Neuronal stem cell (in vitro differentiated cells): ENCODE measurements around the gene PCDHGA2.
A peak's percentile ranks its signal among the peaks of the same experiment; 100 is the strongest.
"Not testable (repeated sequence)": the region's sequence is repeated elsewhere in the genome, so short reads cannot be mapped to it uniquely, and the experiment has no call there.

ENCODE experiments used
- DNase-seq: peaks from one replicate; pipeline ENCODE4 v3.0.0-alpha.2; 2013; ENCODE audit warnings: low spot score
- H2AFZ ChIP-seq: one replicate; pipeline ENCODE4 v1.6.1; 2013; ENCODE audit warnings: mild to moderate bottlenecking, low read length, inconsistent platforms
- H2AK5ac ChIP-seq: 2 replicates; pipeline ENCODE4 v1.6.1; 2013; ENCODE audit warnings: low read depth, mild to moderate bottlenecking, inconsistent platforms, low read length, moderate library complexity, mixed read lengths
- H2BK120ac ChIP-seq: 2 replicates; pipeline ENCODE4 v1.6.1; 2013; ENCODE audit warnings: low read depth, mild to moderate bottlenecking, inconsistent platforms, low read length, moderate library complexity, mixed read lengths
- H2BK12ac ChIP-seq: one replicate; pipeline ENCODE4 v1.6.1; 2013; ENCODE audit warnings: low read length, inconsistent platforms
- H2BK15ac ChIP-seq: 2 replicates; pipeline ENCODE4 v1.6.1; 2013; ENCODE audit warnings: mild to moderate bottlenecking, low read length, inconsistent platforms, mixed read lengths
- H2BK5ac ChIP-seq: one replicate; pipeline ENCODE4 v1.6.1; 2013; ENCODE audit warnings: inconsistent platforms, mild to moderate bottlenecking, low read length, moderate library complexity
- H3K14ac ChIP-seq: one replicate; pipeline ENCODE4 v1.6.1; 2013; ENCODE audit warnings: low read length, inconsistent platforms
- H3K18ac ChIP-seq: 2 replicates; pipeline ENCODE4 v1.6.1; 2013; ENCODE audit warnings: low read length, inconsistent platforms
- H3K23ac ChIP-seq: 2 replicates; pipeline ENCODE4 v1.6.1; 2013; ENCODE audit warnings: low read depth, mild to moderate bottlenecking, mixed read lengths, low read length, inconsistent platforms; ENCODE audit not compliant: poor library complexity
- H3K27ac ChIP-seq: replicated peaks from 3 replicates; pipeline ENCODE4 v1.5.1; 2013; ENCODE audit warnings: low read length, inconsistent platforms
- H3K27me3 ChIP-seq, 3 experiments: 2 replicates each; pipeline ENCODE4 v1.6.1; 2013; ENCODE audit warnings: low read length in 3 of 3, mild to moderate bottlenecking in 2 of 3, inconsistent platforms in 1 of 3, low read depth in 1 of 3, mixed read lengths in 1 of 3, moderate library complexity in 1 of 3; ENCODE audit not compliant: control insufficient read depth in 3 of 3, insufficient read depth in 3 of 3
- H3K36me3 ChIP-seq, 2 donors: replicated peaks in 1 of 2; 2 replicates each; pipeline ENCODE4 v1.6.1; 2013; ENCODE audit warnings: low read length in 2 of 2; ENCODE audit not compliant: control insufficient read depth in 2 of 2, insufficient read depth in 2 of 2
- H3K4ac ChIP-seq: 2 replicates; pipeline ENCODE4 v1.6.1; 2013; ENCODE audit warnings: inconsistent platforms, mild to moderate bottlenecking, low read length, moderate library complexity
- H3K4me1 ChIP-seq, 2 donors: 1 replicate in 1 of 2; 2 replicates in 1 of 2; pipeline ENCODE4 v1.6.1; 2013; ENCODE audit warnings: low read length in 2 of 2, low read depth in 1 of 2; ENCODE audit not compliant: control insufficient read depth in 2 of 2, insufficient read depth in 1 of 2
- H3K4me2 ChIP-seq: one replicate; pipeline ENCODE4 v1.6.1; 2013; ENCODE audit warnings: mild to moderate bottlenecking, low read length, inconsistent platforms; ENCODE audit not compliant: insufficient read depth, poor library complexity, severe bottlenecking
- H3K4me3 ChIP-seq, 2 donors: 2 replicates each; pipeline ENCODE4 v1.5.1; 2013; ENCODE audit warnings: low read length in 2 of 2, mild to moderate bottlenecking in 2 of 2, inconsistent platforms in 1 of 2, moderate library complexity in 1 of 2
- H3K79me1 ChIP-seq: one replicate; pipeline ENCODE4 v1.6.1; 2013; ENCODE audit warnings: low read depth, mild to moderate bottlenecking, inconsistent platforms, low read length, moderate library complexity
- H3K9ac ChIP-seq: one replicate; pipeline ENCODE4 v1.6.1; 2013; ENCODE audit warnings: mild to moderate bottlenecking, low read depth, low read length, inconsistent platforms; ENCODE audit not compliant: poor library complexity
- H3K9me3 ChIP-seq, 2 donors: replicated peaks in 1 of 2; 2 replicates each; pipeline versions ENCODE3 to v1.6.1; 2013; ENCODE audit warnings: low read length in 2 of 2, mild to moderate bottlenecking in 2 of 2, inconsistent platforms in 1 of 2, low read depth in 1 of 2, mixed read lengths in 1 of 2, moderate library complexity in 1 of 2; ENCODE audit not compliant: control insufficient read depth in 2 of 2, insufficient read depth in 1 of 2
- H4K8ac ChIP-seq: one replicate; pipeline ENCODE4 v1.6.1; 2013; ENCODE audit warnings: low read depth, mild to moderate bottlenecking, inconsistent platforms, low read length, moderate library complexity
- H4K91ac ChIP-seq: one replicate; pipeline ENCODE4 v1.6.1; 2013; ENCODE audit warnings: low read length, low read depth, mild to moderate bottlenecking, inconsistent platforms; ENCODE audit not compliant: poor library complexity
- WGBS, 2 donors: extraction: QIAGEN DNeasy Blood & Tissue Kit; methylation state at CpG; one replicate each; pipeline ENCODE4 v1.1.7; 2013; ENCODE audit warnings: missing lambda C conversion rate in 2 of 2, mixed read lengths in 1 of 2; ENCODE audit not compliant: insufficient read length in 2 of 2, insufficient replicate concordance in 1 of 2; ENCODE audit errors: extremely low coverage in 2 of 2; 5-methylcytosine and 5-hydroxymethylcytosine counted together

The PCDHGA2 gene

GRCh38 chr5:141374627-141375026 is 36.1 kb downstream of the PCDHGA2 start:
- H2BK15ac ChIP-seq, result no peak overlapping the region
- H3K23ac ChIP-seq, result no peak overlapping the region
- no peak overlapping the region for H2AFZ ChIP-seq
- no peak overlapping the region for H2BK120ac ChIP-seq
- H3K27me3 ChIP-seq, result no peaks in the 10 kb centered on the region
- H3K4me2 ChIP-seq, result no peak overlapping the region
- no peak overlapping the region for H2AK5ac ChIP-seq
- no peak overlapping the region for H3K27ac ChIP-seq
- no peak overlapping the region for H3K4me3 ChIP-seq
- no peak overlapping the region for H4K91ac ChIP-seq
- no peak overlapping the region for H3K18ac ChIP-seq
- peaks cover 0 to 1% of the 10 kb centered on the region in 2 donors for H3K36me3 ChIP-seq
- H3K14ac ChIP-seq, result no peak overlapping the region
- H2BK12ac ChIP-seq, result no peak overlapping the region
- WGBS, 2 donors, result no CpG with 5 or more reads among the region's 14 CpGs
- H3K79me1 ChIP-seq, result no peaks in the 10 kb centered on the region
- H3K9me3 ChIP-seq, result peaks cover 39 to 42% of the 10 kb centered on the region in 2 donors
- H2BK5ac ChIP-seq, result no peak overlapping the region
- H3K9ac ChIP-seq, result no peak overlapping the region
- no peak overlapping the region for H4K8ac ChIP-seq
- H3K4ac ChIP-seq, result no peak overlapping the region
- H3K4me1 ChIP-seq, result no peaks in the 10 kb centered on the region
- DNase-seq, result no peak

GRCh38 chr5:141375444-141376155 is 37.0 kb downstream of the PCDHGA2 start:
- not testable (repeated sequence) for H3K14ac ChIP-seq, H3K18ac ChIP-seq, H3K4me1 ChIP-seq, H3K23ac ChIP-seq, H2AK5ac ChIP-seq, H2BK12ac ChIP-seq, H3K4me2 ChIP-seq, H2BK5ac ChIP-seq, H2BK120ac ChIP-seq, H3K36me3 ChIP-seq, H4K91ac ChIP-seq, H3K79me1 ChIP-seq, H2BK15ac ChIP-seq, H3K9ac ChIP-seq, H3K27me3 ChIP-seq, H3K27ac ChIP-seq, H4K8ac ChIP-seq, H2AFZ ChIP-seq, H3K4ac ChIP-seq, DNase-seq, H3K4me3 ChIP-seq
- no CpG with 5 or more reads among the region's 48 CpGs for WGBS, 2 donors
- H3K9me3 ChIP-seq, result peaks cover 34 to 39% of the 10 kb centered on the region in 2 donors

DNA sequence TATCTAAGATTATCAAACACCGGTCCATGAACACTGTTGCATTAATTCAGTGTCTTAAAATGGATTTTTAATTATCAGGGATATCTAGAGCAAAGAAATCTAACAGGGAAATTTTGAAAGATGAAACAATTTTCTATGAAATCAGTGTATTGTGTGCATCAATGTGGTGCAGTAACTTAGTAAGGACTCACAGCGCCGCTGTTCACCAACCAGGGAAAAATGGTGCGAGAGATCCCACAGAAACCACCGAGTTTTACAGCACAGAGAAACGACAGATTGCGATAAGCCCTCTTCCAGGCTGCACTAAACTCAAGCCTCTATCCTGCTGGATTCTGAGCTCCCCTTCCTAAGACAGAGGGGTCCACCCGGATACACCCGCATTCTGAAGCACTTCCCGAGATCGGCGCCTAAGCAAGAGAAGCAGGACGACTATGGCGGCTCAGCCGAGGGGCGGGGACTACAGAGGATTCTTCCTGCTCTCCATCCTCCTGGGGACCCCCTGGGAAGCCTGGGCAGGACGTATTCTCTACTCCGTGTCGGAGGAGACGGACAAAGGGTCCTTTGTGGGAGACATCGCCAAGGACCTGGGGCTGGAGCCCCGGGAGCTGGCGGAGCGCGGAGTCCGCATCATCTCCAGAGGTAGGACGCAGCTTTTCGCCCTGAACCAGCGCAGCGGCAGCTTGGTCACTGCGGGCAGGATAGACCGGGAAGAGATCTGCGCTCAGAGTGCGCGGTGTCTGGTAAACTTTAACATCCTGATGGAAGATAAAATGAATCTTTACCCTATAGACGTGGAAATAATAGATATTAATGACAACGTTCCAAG is 44.1 kb downstream of the PCDHGA2 start, which contains the start of gene PCDHGA7:
PCDHGA7 (plus strand) TSS at position 274 of the 826 bp plus-strand sequence; CDS start at position 432, 158 bp downstream.
- H2BK12ac ChIP-seq, result no peak within 1 kb of the TSS
- no peak within 1 kb of the TSS for H3K4ac ChIP-seq
- no peaks in the 10 kb centered on the region for H3K27me3 ChIP-seq
- no peak within 1 kb of the TSS for H3K4me2 ChIP-seq
- no peak within 1 kb of the TSS for H3K4me3 ChIP-seq
- no peak within 1 kb of the TSS for H4K91ac ChIP-seq
- no CpG with 5 or more reads among the region's 37 CpGs for whole genome bisulfite sequencing, 2 donors
- H3K14ac ChIP-seq, result no peak within 1 kb of the TSS
- H3K9ac ChIP-seq, result peak within 1 kb of the TSS; percentile 22
- peaks cover 17 to 27% of the 10 kb centered on the region in 2 donors for H3K9me3 ChIP-seq
- no peak for DNase-seq
- no peak within 1 kb of the TSS for H2BK120ac ChIP-seq
- no peak within 1 kb of the TSS for H2AFZ ChIP-seq
- H2BK5ac ChIP-seq, result peak within 1 kb of the TSS; percentile 24
- H3K23ac ChIP-seq, result no peak within 1 kb of the TSS
- H4K8ac ChIP-seq, result no peak within 1 kb of the TSS
- H2AK5ac ChIP-seq, result no peak within 1 kb of the TSS
- no peak within 1 kb of the TSS for H2BK15ac ChIP-seq
- no peak within 1 kb of the TSS for H3K27ac ChIP-seq
- no peaks in the 10 kb centered on the region for H3K79me1 ChIP-seq
- H3K36me3 ChIP-seq, result no peaks in the 10 kb centered on the region
- H3K18ac ChIP-seq, result no peak within 1 kb of the TSS
- H3K4me1 ChIP-seq, result no peaks in the 10 kb centered on the region

DNA sequence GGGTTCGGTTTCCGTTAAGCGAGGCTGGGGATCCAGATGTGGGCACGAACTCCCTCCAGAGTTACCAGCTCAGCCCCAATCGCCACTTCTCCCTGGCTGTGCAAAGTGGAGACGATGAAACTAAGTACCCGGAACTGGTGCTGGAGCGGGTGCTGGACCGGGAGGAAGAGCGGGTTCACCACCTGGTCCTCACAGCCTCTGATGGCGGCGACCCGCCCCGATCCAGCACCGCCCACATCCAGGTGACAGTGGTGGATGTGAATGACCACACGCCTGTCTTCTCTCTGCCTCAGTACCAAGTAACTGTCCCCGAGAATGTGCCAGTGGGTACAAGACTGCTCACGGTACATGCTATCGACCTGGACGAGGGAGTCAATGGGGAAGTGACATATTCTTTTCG is 44.8 kb downstream of the PCDHGA2 start:
- H2AFZ ChIP-seq, result no peak overlapping the region
- no peak overlapping the region for H3K23ac ChIP-seq
- no peak overlapping the region for H3K4ac ChIP-seq
- H2BK15ac ChIP-seq, result no peak overlapping the region
- H2BK120ac ChIP-seq, result no peak overlapping the region
- WGBS, 2 donors, result no CpG with 5 or more reads among the region's 21 CpGs
- H4K8ac ChIP-seq, result no peak overlapping the region
- no peak overlapping the region for H3K4me2 ChIP-seq
- H3K27me3 ChIP-seq, result no peaks in the 10 kb centered on the region
- H2AK5ac ChIP-seq, result no peak overlapping the region
- no peaks in the 10 kb centered on the region for H3K36me3 ChIP-seq
- no peak for DNase-seq
- H3K9ac ChIP-seq, result peak overlapping the region; percentile 22
- no peak overlapping the region for H3K14ac ChIP-seq
- H3K4me3 ChIP-seq, result no peak overlapping the region
- no peaks in the 10 kb centered on the region for H3K4me1 ChIP-seq
- peaks cover under 1% of the 10 kb centered on the region for H3K79me1 ChIP-seq
- peaks cover 20 to 30% of the 10 kb centered on the region in 2 donors for H3K9me3 ChIP-seq
- H2BK5ac ChIP-seq, result peak overlapping the region; percentile 24
- H2BK12ac ChIP-seq, result no peak overlapping the region
- H4K91ac ChIP-seq, result no peak overlapping the region
- no peak overlapping the region for H3K18ac ChIP-seq
- no peak overlapping the region for H3K27ac ChIP-seq
